Measurements from ENCODE around the gene TOX2. TPM values are rescaled to one million over a fixed set of nuclear protein-coding genes. Genes with fewer than 3 reads are reported as not detected.

The TOX2 gene
- total RNA-seq, 6 experiments from 2014 or later, result 1.5 to 5.0 (median 2.2) TPM

GRCh38 chr20:43936805-43937204 is 22.2 kb downstream of the TOX2 start:
- H3K27me3 ChIP-seq, result no peaks in the 10 kb centered on the region
- H3K4me1 ChIP-seq, result peaks cover 0 to 13% (median 5%) of the 10 kb centered on the region in 4 donors
- H3K4me3 ChIP-seq, result no peak overlapping the region
- TF ChIP-seq POLR2A (IDR thresholded peaks at IDR 0.05) (no peak), CTCF (IDR thresholded peaks at IDR 0.05) (no peak)
- intact Hi-C loops (cut with DNase I), result no loop called here
- H3K9me3 ChIP-seq, result no peaks in the 10 kb centered on the region
- no peaks in the 10 kb centered on the region for H3K36me3 ChIP-seq
- DNase-seq (no peak), ATAC-seq (no peak)
- H3K27ac ChIP-seq, result no peak overlapping the region
- WGBS (ENCODE audit: insufficient coverage, low coverage, low lambda C conversion rate, missing lambda C conversion rate), result 77% methylated on average over 3 of the region's 7 CpGs

GRCh38 chr20:43937591-43937990 is 22.9 kb downstream of the TOX2 start:
- Histone ChIP-seq H3K27me3 (no peaks in the 10 kb centered on the region), H3K4me1 (peaks cover 0 to 18% (median 5%) of the 10 kb centered on the region in 4 donors), H3K9me3 (no peaks in the 10 kb centered on the region), H3K27ac (no peak overlapping the region), H3K36me3 (no peaks in the 10 kb centered on the region), H3K4me3 (no peak overlapping the region)
- 60% methylated on average over 1 of the region's 7 CpGs for WGBS (ENCODE audit: insufficient coverage, low coverage, low lambda C conversion rate, missing lambda C conversion rate)
- ATAC-seq (no peak), DNase-seq (no peak)
- TF ChIP-seq POLR2A (IDR thresholded peaks at IDR 0.05) (no peak), CTCF (IDR thresholded peaks at IDR 0.05) (no peak)
- intact Hi-C loops (cut with DNase I), result no loop called here

GRCh38 chr20:43938017-43938655 is 23.5 kb downstream of the TOX2 start:
- DNase-seq (no peak), ATAC-seq (no peak)
- 46% methylated on average over 6 of the region's 12 CpGs for WGBS (ENCODE audit: insufficient coverage, low coverage, low lambda C conversion rate, missing lambda C conversion rate)
- TF ChIP-seq CTCF (IDR thresholded peaks at IDR 0.05), result no peak
- no peak for TF ChIP-seq POLR2A (IDR thresholded peaks at IDR 0.05)
- peaks cover 0 to 18% (median 5%) of the 10 kb centered on the region in 4 donors for H3K4me1 ChIP-seq
- no peak overlapping the region for H3K27ac ChIP-seq
- no peak overlapping the region for H3K4me3 ChIP-seq
- H3K27me3 ChIP-seq, result no peaks in the 10 kb centered on the region
- intact Hi-C loops (cut with DNase I), result no loop called here
- H3K9me3 ChIP-seq, result no peaks in the 10 kb centered on the region
- H3K36me3 ChIP-seq, result no peaks in the 10 kb centered on the region

GRCh38 chr20:43938932-43939761 is 24.5 kb downstream of the TOX2 start:
- Histone ChIP-seq H3K4me1 (peaks cover 0 to 18% (median 5%) of the 10 kb centered on the region in 4 donors), H3K27me3 (no peaks in the 10 kb centered on the region), H3K36me3 (no peaks in the 10 kb centered on the region), H3K9me3 (no peaks in the 10 kb centered on the region), H3K4me3 (no peak overlapping the region), H3K27ac (no peak overlapping the region)
- 19% methylated on average over 6 of the region's 9 CpGs for WGBS (ENCODE audit: insufficient coverage, low coverage, low lambda C conversion rate, missing lambda C conversion rate)
- ATAC-seq (peak; percentile 61 to 74 (median 68)), DNase-seq (peak in 1 of 3 donors; percentile 56)
- intact Hi-C loops (cut with DNase I), result no loop called here
- TF ChIP-seq CTCF (IDR thresholded peaks at IDR 0.05), result no peak
